HCT116 (cell line): ENCODE data around the gene ANKRD44. TPM values are rescaled to one million over a fixed set of nuclear protein-coding genes. Genes with fewer than 3 reads are reported as not detected.

Experiments
- ATAC-seq: fragments of 200-7000 bp; cut with Tn5 transposase; 2 replicates; pipeline ENCODE4 v1.9.1; 2020; ENCODE audit warnings: mild to moderate bottlenecking, moderate library complexity
- BruUV-seq: library from RNA; stranded (reverse); fragments of 400-500 nt; replicated peaks from 2 replicates; lab custom pipeline; 2021; lab: Mats Ljungman, UMichigan
- CTCF ChIA-PET: fragments of 300-600 bp; sonication (Branson Sonifier 250); formaldehyde crosslinking; loops from one replicate; lab custom pipeline; 2021; ENCODE audit warnings: antibody characterized with exemption; lab: Charles Lee
- POLR2A ChIA-PET: fragments of 300-600, 350-600 bp; sonication (Branson Sonifier 250); formaldehyde crosslinking; loops from one replicate; lab custom pipeline; 2021; ENCODE audit warnings: antibody characterized with exemption; lab: Charles Lee
- RAD21 ChIA-PET, 2 experiments: fragments of 300-600 bp; sonication (Branson Sonifier 250); formaldehyde crosslinking; loops; one replicate each; lab custom pipeline; 2023; ENCODE audit warnings: low total read pairs in 2 of 2; ENCODE audit not compliant: uncharacterized antibody in 2 of 2, unreplicated experiment in 2 of 2, low non-redundant PET in 1 of 2; lab: Charles Lee
- DNase-seq: peaks from one replicate; pipeline ENCODE4 v3.0.0-alpha.2; 2010; ENCODE audit warnings: low read depth, low spot score
- H2AFZ ChIP-seq: fragments of 200-600 bp; shearing (Covaris generic), sonication (generic); 2 replicates; pipeline ENCODE4 v1.6.1; 2017; ENCODE audit warnings: low read depth, mixed run types, mixed read lengths, antibody characterized with exemption, low read length; ENCODE audit not compliant: poor library complexity, severe bottlenecking
- H3K27ac ChIP-seq: 2 replicates; pipeline ENCODE4 v1.5.1; 2012; ENCODE audit warnings: low read depth, low read length
- H3K27me3 ChIP-seq: fragments of 200-600 bp; sonication (generic); 2 replicates; pipeline ENCODE4 v1.6.1; 2016; ENCODE audit warnings: mixed run types, low read length, mixed read lengths; ENCODE audit not compliant: insufficient read depth
- H3K36me3 ChIP-seq, 2 experiments: fragments of 200-500 bp in 1 of 2; fragments of 200-600 bp in 1 of 2; sonication (Bioruptor generic) in 1 of 2; sonication (generic) in 1 of 2; 2 replicates each; pipeline versions ENCODE4 v1.5.1 to v1.6.1; 2014 to 2016; ENCODE audit warnings: low read length in 2 of 2, inconsistent platforms in 1 of 2, mixed read lengths in 1 of 2, mixed run types in 1 of 2; ENCODE audit not compliant: insufficient read depth in 2 of 2, control insufficient read depth in 1 of 2
- H3K4me1 ChIP-seq, 2 experiments: fragments of 200-600 bp in 1 of 2; sonication (generic) in 1 of 2; 2 replicates each; pipeline versions ENCODE4 v1.5.1 to v1.6.1; 2012 to 2017; ENCODE audit warnings: low read length in 2 of 2, inconsistent platforms in 1 of 2, mild to moderate bottlenecking in 1 of 2, mixed read lengths in 1 of 2, mixed run types in 1 of 2, moderate library complexity in 1 of 2; ENCODE audit not compliant: insufficient read depth in 2 of 2, control insufficient read depth in 1 of 2
- H3K4me2 ChIP-seq: fragments of 200-600 bp; sonication (generic); 2 replicates; pipeline ENCODE4 v1.6.1; 2017; ENCODE audit warnings: mixed run types, low read length, mixed read lengths
- H3K4me3 ChIP-seq, 2 experiments: fragments of 200-600 bp in 1 of 2; sonication (generic) in 1 of 2; replicated peaks in 1 of 2; 2 replicates each; pipeline ENCODE4 v1.5.1; 2011 to 2016; ENCODE audit warnings: low read length in 2 of 2, control low read depth in 1 of 2, low read depth in 1 of 2, mild to moderate bottlenecking in 1 of 2, mixed read lengths in 1 of 2, mixed run types in 1 of 2
- H3K79me2 ChIP-seq: fragments of 200-600 bp; sonication (generic); 2 replicates; pipeline ENCODE4 v1.6.1; 2017; ENCODE audit warnings: mild to moderate bottlenecking, mixed run types, low read length, moderate library complexity, mixed read lengths; ENCODE audit not compliant: insufficient read depth
- H3K9ac ChIP-seq: fragments of 200-600 bp; sonication (generic); 2 replicates; pipeline ENCODE4 v1.6.1; 2016; ENCODE audit warnings: low read length, mixed read lengths
- H3K9me2 ChIP-seq: fragments of 200-600 bp; sonication (generic), shearing (Covaris generic); 2 replicates; pipeline ENCODE4 v1.6.1; 2017; ENCODE audit warnings: mixed run types, mild to moderate bottlenecking, moderate library complexity; ENCODE audit not compliant: insufficient read depth
- H3K9me3 ChIP-seq, 2 experiments: fragments of 200-500 bp in 1 of 2; fragments of 200-600 bp in 1 of 2; sonication (Bioruptor generic) in 1 of 2; sonication (generic) in 1 of 2; 2 replicates each; pipeline ENCODE4 v1.6.1; 2014 to 2017; ENCODE audit warnings: low read length in 2 of 2, mixed read lengths in 2 of 2, inconsistent platforms in 1 of 2, low read depth in 1 of 2, mild to moderate bottlenecking in 1 of 2, mixed run types in 1 of 2, moderate library complexity in 1 of 2; ENCODE audit not compliant: control insufficient read depth in 1 of 2, insufficient read depth in 1 of 2
- H4K20me1 ChIP-seq: fragments of 200-600 bp; sonication (generic), shearing (Covaris generic); 2 replicates; pipeline ENCODE4 v1.6.1; 2017; ENCODE audit warnings: mixed run types, mild to moderate bottlenecking, moderate library complexity; ENCODE audit not compliant: insufficient read depth
- CEBPB ChIP-seq: IDR thresholded peaks from 2 replicates; pipeline ENCODE4 v1.6.1; 2012; ENCODE audit warnings: low read depth
- CTCF ChIP-seq, 3 experiments: fragments of 200-600 bp in 1 of 3; sonication (generic) in 1 of 3; IDR thresholded peaks in 2 of 3; conservative IDR thresholded peaks in 1 of 3; 2 replicates each; pipeline ENCODE4 v1.5.1; 2012 to 2017; ENCODE audit warnings: low read depth in 2 of 3, low read length in 2 of 3, antibody characterized with exemption in 1 of 3, borderline replicate concordance in 1 of 3, control low read depth in 1 of 3, mild to moderate bottlenecking in 1 of 3, mixed read lengths in 1 of 3, mixed run types in 1 of 3, moderate library complexity in 1 of 3; ENCODE audit not compliant: insufficient read depth in 1 of 3
- FOSL1 ChIP-seq: IDR thresholded peaks from 2 replicates; pipeline ENCODE4 v1.6.1; 2012; ENCODE audit warnings: low read depth
- POLR2A ChIP-seq: IDR thresholded peaks from 2 replicates; pipeline ENCODE4 v1.7.0; 2011; ENCODE audit warnings: borderline replicate concordance; ENCODE audit not compliant: insufficient read depth, insufficient read length; ENCODE audit errors: extremely low read depth
- intact Hi-C: fragments of 100-400 bp; cut with micrococcal nuclease; formaldehyde crosslinking; loops from 2 replicates; pipeline ENCODE4 v1.10.0; 2022
- total RNA-seq: library from RNA; stranded (reverse); gene quantifications from one replicate; pipeline ENCODE4 v1.2.1, GENCODE V29; 2021; ENCODE audit not compliant: unreplicated experiment

ANKRD44 gene
- total RNA-seq, 1 experiment from 2014 or later = 2.7 TPM

GRCh38 chr2:197357986-197358385, 47.4 kb upstream of the ANKRD44 start:
- Histone ChIP-seq H2AFZ (no peak overlapping the region), H3K36me3 (no peaks in the 10 kb centered on the region), H3K79me2 (no peaks in the 10 kb centered on the region), H3K27me3 (no peaks in the 10 kb centered on the region), H3K4me1 (no peaks in the 10 kb centered on the region), H3K9ac (no peak overlapping the region), H3K27ac (no peak overlapping the region), H3K4me3 (no peak overlapping the region), H3K9me3 (no peaks in the 10 kb centered on the region), H3K4me2 (no peak overlapping the region), H4K20me1 (no peaks in the 10 kb centered on the region), H3K9me2 (no peaks in the 10 kb centered on the region)
- TF ChIP-seq CEBPB (no peak), CTCF (IDR thresholded peaks at IDR 0.05 in 2 of 3, conservative IDR thresholded peaks at IDR 0.05 in 1 of 3; ENCODE audit: borderline replicate concordance in 1 of 3, insufficient read depth in 1 of 3, low read depth in 2 of 3, low read length in 2 of 3) (no peak), POLR2A (no peak)
- POLR2A ChIA-PET = no interaction called here
- BruUV-seq = no TSS peak
- RAD21 ChIA-PET = no interaction called here
- no peak for DNase-seq
- CTCF ChIA-PET = no interaction called here
- no peak for ATAC-seq
- intact Hi-C loops = no loop called here

- Histone ChIP-seq H3K27ac (no peak overlapping the region), H3K36me3 (no peaks in the 10 kb centered on the region), H4K20me1 (no peaks in the 10 kb centered on the region), H3K79me2 (no peaks in the 10 kb centered on the region), H3K9me3 (no peaks in the 10 kb centered on the region), H3K9me2 (no peaks in the 10 kb centered on the region), H3K4me1 (peaks cover 0 to under 1% of the 10 kb centered on the region in 2 experiments; a peak in 1 of 4 replicates), H3K27me3 (no peaks in the 10 kb centered on the region), H3K4me2 (no peak overlapping the region), H2AFZ (peak overlapping the region; percentile 0), H3K4me3 (no peak overlapping the region), H3K9ac (no peak overlapping the region)
- no peak for TF ChIP-seq FOSL1
- TF ChIP-seq CTCF (IDR thresholded peaks at IDR 0.05 in 2 of 3, conservative IDR thresholded peaks at IDR 0.05 in 1 of 3; ENCODE audit: borderline replicate concordance in 1 of 3, insufficient read depth in 1 of 3, low read depth in 2 of 3, low read length in 2 of 3) = peak; percentile 9 to 49 (median 31); a peak in 3 of 6 replicates
- intact Hi-C loops = no loop called here
- ATAC-seq (peak; percentile 64), DNase-seq (peak; percentile 2)
- RAD21 ChIA-PET = no interaction called here
- POLR2A ChIA-PET = no interaction called here
- BruUV-seq = no TSS peak
- CTCF ChIA-PET = interaction anchor here (1.5 kb wide), 1 partner anchor 243 kb away, joined by 3 read pairs; no protein-coding TSS in a partner anchor
Measured at GRCh38 chr2:197356136-197356535, 45.6 kb upstream of the ANKRD44 start.
